Activated CD8-positive, alpha-beta T cell treated with anti-CD3 and anti-CD28 coated beads for 36 hours (primary cell): Measurements from ENCODE around the gene PRKCB. TPM values are rescaled to one million over a fixed set of nuclear protein-coding genes. Genes with fewer than 3 reads are reported as not detected.

Experiments
- ATAC-seq: fragments of 200-7000 bp; cut with Tn5 transposase; one replicate; pipeline ENCODE4 v1.10.0; 2021; ENCODE audit warnings: mild to moderate bottlenecking, moderate library complexity
- CTCF ChIA-PET: fragments of 350-600 bp; sonication (Branson Sonifier 250); formaldehyde crosslinking; loops from one replicate; lab custom pipeline; 2021; ENCODE audit warnings: antibody characterized with exemption; lab: Charles Lee
- POLR2A ChIA-PET: fragments of 350-600 bp; sonication (Branson Sonifier 250); formaldehyde crosslinking; loops from one replicate; lab custom pipeline; 2021; ENCODE audit warnings: antibody characterized with exemption; lab: Charles Lee
- DNase-seq: peaks from one replicate; pipeline ENCODE4 v3.0.0-alpha.2; 2020
- H3K27ac Mint-ChIP-seq: one replicate; pipeline ENCODE4 v1.8.0; 2021; ENCODE audit warnings: mild to moderate bottlenecking, mixed read lengths
- H3K27me3 Mint-ChIP-seq: one replicate; pipeline ENCODE4 v1.8.0; 2021; ENCODE audit warnings: mixed read lengths
- H3K36me3 Mint-ChIP-seq: one replicate; pipeline ENCODE4 v1.8.0; 2021; ENCODE audit warnings: low read depth, mixed read lengths
- H3K4me1 Mint-ChIP-seq: one replicate; pipeline ENCODE4 v1.8.0; 2021; ENCODE audit warnings: low read depth, mixed read lengths
- H3K4me3 Mint-ChIP-seq: one replicate; pipeline ENCODE4 v1.8.0; 2021; ENCODE audit warnings: mild to moderate bottlenecking, moderate library complexity, mixed read lengths
- H3K9me3 Mint-ChIP-seq: one replicate; pipeline ENCODE4 v1.8.0; 2021; ENCODE audit warnings: mixed read lengths
- intact Hi-C: fragments of 100-400 bp; cut with micrococcal nuclease; formaldehyde crosslinking; loops from one replicate; pipeline ENCODE4 v1.10.0; 2022
- total RNA-seq, 2 experiments: library from RNA; stranded (reverse); gene quantifications; one replicate each; pipeline ENCODE4 v1.2.3, GENCODE V29; 2021
- TF ChIP-seq, protein P1 (sequence below): fragments of 200-600 bp; IDR thresholded peaks from one replicate; pipeline ENCODE4 v1.8.0; 2022; ENCODE audit warnings: antibody characterized with exemption, mild to moderate bottlenecking

The PRKCB gene
- total RNA-seq, 2 experiments from 2014 or later: 101 to 105 TPM

DNA sequence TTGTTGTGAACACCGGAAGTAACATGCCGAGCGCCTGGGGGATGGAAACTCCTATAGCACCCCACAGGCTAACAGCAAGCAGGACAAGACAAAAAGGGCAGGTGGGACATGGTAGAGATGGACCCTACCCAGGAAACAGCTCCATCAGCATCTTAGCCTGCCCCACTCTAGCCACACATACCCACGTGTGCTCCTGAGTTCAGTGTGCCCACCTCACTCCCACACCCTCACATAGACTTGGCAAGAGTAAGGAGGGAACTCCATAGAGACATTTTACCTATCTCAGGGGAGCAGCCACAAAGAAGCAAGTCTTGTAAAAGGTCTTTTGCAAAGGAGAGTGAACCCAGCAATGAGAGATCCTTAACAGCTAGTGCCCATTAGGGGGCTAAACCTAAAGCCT lies 382.5 kb downstream of the PRKCB start:
- Mint-ChIP-seq H3K4me1 (no peaks in the 10 kb centered on the region), H3K4me3 (no peak overlapping the region), H3K27me3 (no peaks in the 10 kb centered on the region), H3K36me3 (peaks cover 51% of the 10 kb centered on the region), H3K27ac (no peak overlapping the region), H3K9me3 (peaks cover 4% of the 10 kb centered on the region)
- CTCF ChIA-PET: interaction anchor here (1.4 kb wide), 1 partner anchor 8 kb away, joined by 3 read pairs; no protein-coding TSS in a partner anchor
- intact Hi-C loops: no loop called here
- ATAC-seq: no peak
- TF ChIP-seq, protein P1, sequence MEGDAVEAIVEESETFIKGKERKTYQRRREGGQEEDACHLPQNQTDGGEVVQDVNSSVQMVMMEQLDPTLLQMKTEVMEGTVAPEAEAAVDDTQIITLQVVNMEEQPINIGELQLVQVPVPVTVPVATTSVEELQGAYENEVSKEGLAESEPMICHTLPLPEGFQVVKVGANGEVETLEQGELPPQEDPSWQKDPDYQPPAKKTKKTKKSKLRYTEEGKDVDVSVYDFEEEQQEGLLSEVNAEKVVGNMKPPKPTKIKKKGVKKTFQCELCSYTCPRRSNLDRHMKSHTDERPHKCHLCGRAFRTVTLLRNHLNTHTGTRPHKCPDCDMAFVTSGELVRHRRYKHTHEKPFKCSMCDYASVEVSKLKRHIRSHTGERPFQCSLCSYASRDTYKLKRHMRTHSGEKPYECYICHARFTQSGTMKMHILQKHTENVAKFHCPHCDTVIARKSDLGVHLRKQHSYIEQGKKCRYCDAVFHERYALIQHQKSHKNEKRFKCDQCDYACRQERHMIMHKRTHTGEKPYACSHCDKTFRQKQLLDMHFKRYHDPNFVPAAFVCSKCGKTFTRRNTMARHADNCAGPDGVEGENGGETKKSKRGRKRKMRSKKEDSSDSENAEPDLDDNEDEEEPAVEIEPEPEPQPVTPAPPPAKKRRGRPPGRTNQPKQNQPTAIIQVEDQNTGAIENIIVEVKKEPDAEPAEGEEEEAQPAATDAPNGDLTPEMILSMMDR: no peak
- POLR2A ChIA-PET: no interaction called here
- no peak for DNase-seq

- no peaks in the 10 kb centered on the region for H3K27me3 Mint-ChIP-seq
- ChIA-PET POLR2A (interaction anchor here (0.6 to 1.0 kb wide), 2 partner anchors 11 to 134 kb away, joined by 3 to 5 read pairs; no protein-coding TSS in a partner anchor), CTCF (interaction anchor here (0.6 kb wide), 1 partner anchor 513 kb away, joined by 3 read pairs; no protein-coding TSS in a partner anchor)
- H3K9me3 Mint-ChIP-seq: peaks cover 4% of the 10 kb centered on the region
- no peaks in the 10 kb centered on the region for H3K4me1 Mint-ChIP-seq
- no peak overlapping the region for H3K4me3 Mint-ChIP-seq
- ATAC-seq: no peak
- no peak overlapping the region for H3K27ac Mint-ChIP-seq
- TF ChIP-seq, protein P1: no peak
- H3K36me3 Mint-ChIP-seq: peaks cover 37% of the 10 kb centered on the region
- intact Hi-C loops: no loop called here
- no peak for DNase-seq
Measured at GRCh38 chr16:24221219-24221618, 385.4 kb downstream of the PRKCB start.

DNA sequence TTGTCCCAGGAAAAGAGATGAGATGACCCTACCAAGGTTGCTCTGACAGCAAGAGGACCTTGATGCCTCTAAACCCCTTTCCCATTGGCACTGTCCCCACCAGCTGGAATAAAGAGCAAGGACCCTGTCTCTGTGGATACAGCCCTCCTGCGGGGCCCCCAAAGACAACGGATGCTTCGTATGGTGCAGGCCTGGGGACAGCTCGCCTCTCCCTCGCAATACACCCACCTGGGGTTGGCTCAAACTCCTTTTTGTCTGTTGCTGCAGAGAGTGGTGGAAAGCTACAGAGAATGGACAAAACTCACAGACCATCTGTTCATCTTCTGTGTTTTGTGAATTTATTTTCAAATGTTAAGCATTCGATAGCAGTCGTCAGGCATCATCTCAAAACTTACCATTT lies 392.7 kb downstream of the PRKCB start:
- peaks cover 3% of the 10 kb centered on the region for H3K27me3 Mint-ChIP-seq
- POLR2A ChIA-PET: no interaction called here
- no peak overlapping the region for H3K4me3 Mint-ChIP-seq
- CTCF ChIA-PET: no interaction called here
- no peaks in the 10 kb centered on the region for H3K9me3 Mint-ChIP-seq
- intact Hi-C loops: no loop called here
- no peak for DNase-seq
- no peaks in the 10 kb centered on the region for H3K36me3 Mint-ChIP-seq
- TF ChIP-seq, protein P1: no peak
- H3K27ac Mint-ChIP-seq: no peak overlapping the region
- H3K4me1 Mint-ChIP-seq: no peaks in the 10 kb centered on the region
- no peak for ATAC-seq

DNA sequence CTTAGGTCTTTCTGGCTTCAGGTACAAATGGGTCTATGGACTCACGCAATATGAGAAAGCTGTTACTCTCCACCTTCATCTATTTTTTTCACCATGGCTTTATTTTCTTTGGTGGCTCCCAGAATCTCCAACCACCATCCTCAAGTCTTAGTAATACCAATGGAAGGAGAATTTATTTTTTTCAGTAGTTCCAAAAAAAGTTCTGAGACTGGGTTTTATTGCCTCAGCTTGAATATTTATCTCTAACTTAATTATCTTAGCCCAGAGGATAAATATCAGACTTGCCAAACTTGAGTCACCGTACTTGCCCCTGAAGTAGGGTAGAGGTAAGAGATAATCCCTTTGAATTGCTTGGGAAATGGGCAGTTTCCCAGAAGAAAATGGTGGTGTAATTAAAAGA lies 397.2 kb downstream of the PRKCB start:
- ChIA-PET POLR2A (no interaction called here), CTCF (no interaction called here)
- Mint-ChIP-seq H3K27ac (no peak overlapping the region), H3K9me3 (peaks cover 4% of the 10 kb centered on the region), H3K4me3 (no peak overlapping the region), H3K27me3 (peaks cover 9% of the 10 kb centered on the region), H3K36me3 (peaks cover 1% of the 10 kb centered on the region), H3K4me1 (no peaks in the 10 kb centered on the region)
- DNase-seq (no peak), ATAC-seq (no peak)
- TF ChIP-seq, protein P1: no peak
- intact Hi-C loops: no loop called here

- DNase-seq (no peak), ATAC-seq (no peak)
- H3K4me3 Mint-ChIP-seq: no peak overlapping the region
- H3K27me3 Mint-ChIP-seq: peaks cover 12% of the 10 kb centered on the region
- no peak overlapping the region for H3K27ac Mint-ChIP-seq
- H3K9me3 Mint-ChIP-seq: peaks cover 17% of the 10 kb centered on the region
- intact Hi-C loops: no loop called here
- peaks cover 1% of the 10 kb centered on the region for H3K36me3 Mint-ChIP-seq
- ChIA-PET CTCF (interaction anchor here (1.3 kb wide), 2 partner anchors 18 to 164 kb away, joined by 3 read pairs; no protein-coding TSS in a partner anchor), POLR2A (no interaction called here)
- no peaks in the 10 kb centered on the region for H3K4me1 Mint-ChIP-seq
- TF ChIP-seq, protein P1: no peak
Measured at GRCh38 chr16:24234737-24235136, 399.0 kb downstream of the PRKCB start.
